Right renal pelvis (tissue), 4 donors: ENCODE data around the gene NOC2L. TPM values are rescaled to one million over a fixed set of nuclear protein-coding genes. Genes with fewer than 3 reads are reported as not detected.
"Not testable (repeated sequence)": the region's sequence is repeated elsewhere in the genome, so short reads cannot be mapped to it uniquely, and the experiment has no call there.

Experiments
- DNase-seq, 4 donors: peaks; one replicate each; pipeline ENCODE4 v3.0.0-alpha.2; 2013; ENCODE audit warnings: low read depth in 4 of 4, low spot score in 3 of 4, missing footprints in 1 of 4
- polyA plus RNA-seq, 4 donors: library from polyadenylated mRNA; unstranded; fragments of 120-200 nt; gene quantifications; one replicate each; pipeline ENCODE4 v1.2.1, GENCODE V29; 2013; ENCODE audit not compliant: insufficient read length in 4 of 4

The NOC2L gene
- polyA plus RNA-seq, 4 donors = 53.1 to 65.2 (median 57.0) TPM

DNA sequence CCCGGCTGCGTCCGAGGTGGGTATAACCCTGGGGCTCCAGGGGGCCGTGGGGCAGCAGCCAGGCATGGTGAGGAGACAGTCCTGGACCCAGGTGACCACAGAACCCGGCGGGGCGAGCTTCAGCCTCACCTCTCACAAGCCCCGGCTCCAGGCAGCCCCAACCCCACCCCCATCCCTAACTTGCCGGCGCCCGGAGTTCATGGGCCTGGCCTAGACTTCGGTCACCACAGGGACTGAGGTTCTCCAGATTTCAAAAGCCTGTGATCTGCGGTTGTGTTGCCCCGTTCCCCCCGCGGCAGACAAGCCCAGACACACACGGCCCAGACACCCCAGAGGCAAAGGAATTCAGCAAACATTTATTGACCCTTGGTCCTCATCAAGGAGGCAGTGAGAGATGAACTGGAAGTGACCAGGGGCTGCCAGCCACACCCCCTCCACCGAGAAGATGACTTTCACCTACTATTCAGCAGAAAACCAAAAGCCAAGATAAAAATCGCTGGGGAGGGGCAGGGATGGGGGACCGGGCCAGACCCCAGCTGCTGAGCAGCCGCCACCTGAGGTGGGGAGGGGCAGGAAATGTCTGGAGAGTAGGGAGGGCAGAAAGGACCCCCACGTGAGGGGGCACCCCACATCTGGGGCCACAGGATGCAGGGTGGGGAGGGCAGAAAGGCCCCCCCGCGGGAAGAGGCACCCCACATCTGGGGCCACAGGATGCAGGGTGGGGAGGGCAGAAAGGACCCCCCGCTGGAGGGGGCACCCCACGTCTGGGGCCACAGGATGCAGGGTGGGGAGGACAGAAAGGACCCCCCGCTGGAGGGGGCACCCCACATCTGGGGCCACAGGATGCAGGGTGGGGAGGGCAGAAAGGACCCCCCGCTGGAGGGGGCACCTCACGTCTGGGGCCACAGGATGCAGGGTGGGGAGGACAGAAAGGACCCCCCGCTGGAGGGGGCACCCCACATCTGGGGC lies 36.9 kb upstream of the NOC2L start:
- no peak for DNase-seq

DNA sequence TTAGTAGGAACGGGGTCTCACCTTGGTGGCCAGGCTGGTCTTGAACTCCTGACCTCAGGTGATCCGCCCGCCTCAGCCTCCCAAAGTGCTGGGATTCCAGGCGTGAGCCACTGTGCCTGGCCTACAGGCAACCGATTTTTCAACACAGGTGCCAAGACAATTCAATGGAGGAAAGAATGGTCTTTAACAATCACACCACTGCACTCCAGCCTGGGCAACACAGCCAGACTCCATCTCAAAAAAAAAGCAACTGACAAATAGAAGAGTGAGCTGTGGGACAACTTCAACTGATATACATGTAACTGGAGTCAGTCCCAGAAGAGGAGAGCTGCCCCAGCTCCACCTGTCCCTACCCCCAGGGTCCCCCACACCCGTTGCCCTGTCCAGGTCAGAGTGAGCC lies 35.5 kb upstream of the NOC2L start:
- not testable (repeated sequence) for DNase-seq

DNA sequence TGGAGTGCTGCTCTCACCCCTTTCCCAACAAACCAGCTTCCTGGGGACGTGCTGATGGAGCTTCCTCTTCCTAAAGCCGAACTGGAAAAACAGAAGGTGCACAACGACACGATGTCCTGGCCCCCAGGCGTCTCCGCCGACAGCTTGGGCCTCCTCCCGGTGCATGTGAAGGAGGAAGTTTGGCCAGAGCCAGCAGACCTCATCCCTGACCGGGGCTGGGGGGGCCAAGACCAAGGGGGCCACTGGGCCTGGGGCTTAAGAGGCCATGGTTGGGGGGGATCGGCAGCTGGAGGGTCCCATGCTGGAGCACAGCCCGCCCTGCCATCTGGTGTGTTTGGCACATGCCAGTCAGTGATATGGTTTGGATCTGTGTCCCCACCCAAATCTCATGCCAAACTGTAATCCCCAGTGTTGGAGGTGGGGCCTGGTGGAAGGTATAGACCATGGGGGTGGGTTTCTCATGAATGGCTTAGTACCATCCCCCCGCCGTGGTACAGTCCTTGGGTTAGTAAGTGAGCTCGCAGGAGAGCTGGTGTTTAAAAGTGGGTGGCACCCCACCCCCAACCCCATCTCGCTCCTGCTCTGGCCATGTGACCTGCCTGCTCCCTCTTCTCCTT lies 34.4 kb upstream of the NOC2L start:
- DNase-seq = no peak

DNA sequence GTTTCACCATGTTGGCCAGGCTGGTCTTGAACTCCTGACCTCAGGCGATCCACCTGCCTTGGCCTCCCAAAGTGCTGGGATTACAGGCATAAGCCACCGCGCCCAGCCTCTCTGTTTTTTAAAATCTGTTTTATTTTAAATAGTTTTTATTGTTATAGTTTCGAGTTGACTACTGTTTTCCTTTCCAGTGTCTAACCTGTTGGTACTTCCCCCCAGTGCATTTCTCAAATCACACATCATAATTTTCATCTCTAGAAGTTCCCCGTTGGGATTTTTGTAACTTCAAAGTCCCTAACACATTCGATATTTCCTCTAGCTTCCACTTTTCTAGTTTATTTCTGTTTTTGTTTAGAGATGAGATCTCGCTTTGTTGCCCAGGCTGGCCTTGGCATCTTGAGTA lies 33.3 kb upstream of the NOC2L start:
- DNase-seq = no peak

DNA sequence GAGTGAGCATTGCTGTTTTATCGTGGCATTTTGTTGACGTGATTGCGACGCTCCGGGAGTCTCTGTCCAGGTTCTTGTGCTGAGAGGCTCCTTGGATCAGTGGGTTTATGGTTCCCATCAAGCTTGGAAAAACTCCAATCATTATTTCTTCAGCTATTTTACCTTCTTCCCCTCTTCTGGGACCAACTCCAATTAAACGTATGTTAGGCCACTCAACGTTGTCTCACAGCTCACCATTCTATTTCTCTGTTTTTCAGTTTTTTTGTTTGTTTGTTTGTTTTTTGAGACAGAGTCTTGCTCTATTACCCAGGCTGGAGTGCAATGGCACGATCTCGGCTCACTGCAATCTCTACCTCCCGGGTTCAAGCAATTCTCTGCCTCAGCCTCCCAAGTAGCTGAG lies 32.8 kb upstream of the NOC2L start:
- no peak for DNase-seq

DNA sequence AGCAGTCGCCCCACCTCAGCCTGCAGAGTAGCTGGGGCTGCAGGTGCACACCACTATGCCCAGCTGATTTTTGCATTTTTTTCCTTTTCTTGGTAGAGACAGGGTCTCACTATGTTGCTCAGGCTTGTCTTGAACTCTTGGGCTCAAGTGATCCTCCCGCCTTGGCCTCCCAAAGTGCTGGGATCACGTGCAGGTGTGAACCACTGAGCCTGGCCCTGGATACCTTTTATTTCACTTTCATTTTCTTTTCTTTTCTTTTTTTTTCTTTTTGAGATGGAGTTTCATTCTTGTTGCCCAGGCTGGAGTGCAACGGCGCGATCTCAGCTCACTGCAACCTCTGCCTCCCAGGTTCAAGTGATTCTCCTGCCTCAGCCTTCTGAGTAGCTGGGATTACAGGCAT lies 32.2 kb upstream of the NOC2L start:
- not testable (repeated sequence) for DNase-seq

DNA sequence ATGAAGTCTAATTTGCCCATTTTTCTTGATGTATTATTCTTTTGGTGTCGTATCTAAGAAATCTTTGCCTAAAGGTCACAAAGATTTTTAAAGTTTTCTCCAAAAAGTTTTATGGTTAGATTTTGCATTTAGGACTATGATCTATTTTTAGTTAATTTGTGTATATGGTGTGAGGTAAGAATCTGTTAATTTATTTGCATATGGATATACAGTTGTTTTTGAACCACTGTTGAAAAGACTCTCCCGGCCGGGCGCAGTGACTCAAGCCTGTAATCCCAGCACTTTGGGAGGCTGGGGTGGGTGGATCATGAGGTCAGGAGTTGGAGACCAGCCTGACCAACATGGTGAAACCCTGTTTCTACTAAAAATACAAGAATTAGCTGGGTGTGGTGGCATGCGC lies 29.0 kb upstream of the NOC2L start:
- not testable (repeated sequence) for DNase-seq

DNA sequence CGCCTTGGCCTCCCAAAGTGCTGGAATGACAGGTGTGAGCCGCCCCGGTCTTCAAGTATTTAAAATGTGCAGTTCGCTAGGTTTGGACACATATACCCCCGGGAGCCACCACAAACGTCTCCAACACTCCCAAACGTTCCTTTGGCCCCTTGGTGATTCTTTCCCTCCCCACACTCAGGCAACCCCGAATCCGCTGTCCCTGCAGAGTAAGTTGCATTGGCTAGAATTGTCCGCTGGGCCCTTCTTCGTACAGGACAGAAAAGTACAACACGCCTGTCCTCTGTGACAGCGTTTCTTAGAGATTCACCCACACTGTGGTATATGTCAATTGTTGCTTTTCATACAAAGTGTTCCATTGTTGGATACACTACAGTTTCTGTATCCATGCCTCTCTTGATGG lies 26.1 kb upstream of the NOC2L start:
- DNase-seq = no peak

DNA sequence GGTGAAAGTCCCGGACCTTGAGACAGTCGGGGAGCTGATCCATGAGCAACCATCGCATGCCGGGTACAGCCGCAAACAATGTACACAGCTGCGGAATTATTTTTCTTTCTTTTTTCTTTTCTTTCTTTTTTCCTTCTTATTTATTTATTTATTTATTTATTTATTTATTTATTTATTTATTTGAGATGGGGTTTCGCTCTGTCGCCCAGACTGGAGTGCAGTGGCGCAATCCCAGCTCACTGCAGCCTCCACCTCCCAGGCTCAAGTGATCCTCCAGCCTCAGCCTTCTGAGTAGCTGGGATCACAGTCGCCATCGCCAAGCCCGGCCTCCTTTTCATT lies 25.4 kb upstream of the NOC2L start:
- DNase-seq = no peak

DNA sequence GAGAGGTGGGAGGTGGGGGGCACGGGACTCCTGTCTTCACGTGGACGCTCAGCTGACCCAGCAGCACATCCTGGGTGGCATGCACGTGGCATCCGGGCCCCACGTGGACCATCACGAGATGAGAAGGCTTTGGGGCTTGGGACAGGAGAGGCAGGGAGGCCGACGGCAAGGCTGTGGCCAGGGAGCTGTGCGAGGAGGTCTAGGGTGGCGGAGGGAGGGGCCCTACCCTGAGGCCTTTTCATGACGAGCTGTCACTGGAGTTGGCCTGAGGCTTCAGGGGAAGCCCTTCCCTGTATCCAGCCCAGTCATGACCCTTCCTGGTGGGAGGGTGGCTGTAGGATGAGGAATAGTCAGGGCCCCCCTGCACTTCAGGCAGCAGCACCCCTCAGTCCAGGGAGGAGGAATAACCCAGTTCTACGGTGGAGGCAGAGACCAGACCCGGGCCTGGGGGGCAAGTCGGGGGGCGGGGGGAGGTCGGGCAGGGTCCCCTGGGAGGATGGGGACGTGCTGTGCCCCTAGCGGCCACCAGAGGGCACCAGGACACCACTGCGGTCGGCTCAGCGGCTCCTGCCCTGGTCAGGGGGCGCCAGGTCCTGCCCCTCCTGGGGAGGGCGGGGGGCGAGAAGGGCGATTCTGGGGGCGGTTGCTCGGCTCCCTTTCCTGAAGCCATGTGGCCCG lies 24.9 kb upstream of the NOC2L start:
- no peak for DNase-seq

DNA sequence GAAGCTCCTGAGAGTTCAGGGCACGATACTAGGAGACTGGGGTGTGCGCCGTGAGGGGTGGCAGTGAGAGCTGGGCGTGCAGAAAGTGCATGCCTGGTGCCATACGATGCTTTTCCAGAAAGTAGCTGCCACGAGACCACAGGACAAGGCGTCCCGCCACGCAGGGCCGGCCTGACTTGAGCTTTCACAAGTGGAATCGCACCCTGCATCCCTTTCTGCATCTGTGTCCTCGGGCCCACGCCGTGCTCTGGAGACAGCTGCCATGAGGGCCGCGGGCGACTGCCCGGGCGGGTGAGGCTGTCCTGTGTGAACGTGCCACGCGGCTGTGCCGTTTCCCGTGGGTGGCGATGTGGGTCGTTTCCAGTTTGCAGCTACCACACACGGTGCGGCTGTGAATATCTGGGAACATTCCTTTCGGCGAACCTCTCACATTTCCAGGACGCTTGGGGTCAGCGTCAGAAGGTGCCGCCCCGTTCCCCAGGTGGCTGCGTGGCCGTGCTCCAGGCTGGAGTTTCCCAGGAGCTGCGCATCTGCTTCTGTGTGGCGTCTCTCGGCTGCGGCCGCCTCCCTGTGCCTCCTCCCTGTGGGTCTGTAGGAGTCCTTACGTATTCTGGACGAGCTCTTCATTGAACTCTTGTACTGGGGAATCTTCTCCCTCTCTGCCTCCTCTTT lies 23.8 kb upstream of the NOC2L start:
- DNase-seq = no peak

DNA sequence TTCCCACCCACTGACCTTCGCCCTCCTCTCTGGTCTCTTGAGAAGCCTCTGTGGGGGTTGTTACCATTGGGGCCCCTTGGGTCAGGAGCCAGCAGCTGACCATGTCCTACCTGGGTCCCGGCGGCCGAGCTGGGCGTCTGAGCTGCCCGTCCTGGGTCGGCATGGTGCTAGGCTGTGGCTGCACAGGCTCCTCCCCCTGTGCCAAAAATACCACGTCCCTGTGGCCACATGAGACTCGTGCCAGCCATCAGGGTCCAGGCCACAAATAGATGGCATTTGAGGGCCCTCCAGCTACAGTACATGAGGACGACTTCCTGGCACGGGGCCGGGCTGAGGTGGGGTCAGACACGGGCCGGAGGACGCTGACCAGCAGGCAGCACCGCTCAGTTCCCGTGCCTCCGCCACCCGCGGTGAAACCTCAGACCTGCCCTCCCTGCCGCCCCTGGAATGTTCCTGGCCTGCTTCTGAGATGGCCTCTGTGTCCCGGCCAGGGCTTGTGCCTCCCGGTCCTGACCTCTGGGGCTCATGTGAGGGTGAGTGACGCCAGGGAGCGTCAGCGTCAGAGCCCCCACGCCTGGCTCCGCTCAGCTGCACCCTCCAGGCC lies 23.0 kb upstream of the NOC2L start, which contains the start of gene PERM1:
TSS of gene PERM1 (minus strand) at position 139 of the 604 bp plus-strand sequence. CDS start 1,064 bp downstream, outside the sequence.
- no peak for DNase-seq

DNA sequence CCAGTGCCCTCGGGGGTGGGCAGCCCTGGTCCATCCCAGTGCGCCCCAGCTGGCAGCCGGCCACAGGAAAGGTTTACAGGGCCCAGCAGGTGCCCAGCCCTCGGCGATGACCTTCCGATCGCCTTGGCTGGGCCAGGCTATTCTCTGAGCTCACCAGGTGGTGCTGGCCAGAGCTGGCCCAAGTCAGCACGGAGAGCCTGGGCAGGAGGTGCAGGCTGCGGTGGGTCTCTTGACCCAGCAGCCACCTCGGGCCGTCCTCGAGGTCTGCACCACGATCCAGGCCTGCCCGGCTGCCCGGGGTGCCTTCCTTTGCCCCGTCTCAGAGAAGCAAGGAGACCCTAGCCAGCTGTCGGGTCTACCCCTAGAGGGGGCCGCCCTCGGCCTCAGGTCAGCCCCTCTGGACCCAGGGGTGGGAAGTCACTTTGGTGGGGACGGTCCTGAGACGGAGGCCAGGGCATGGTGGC lies 22.5 kb upstream of the NOC2L start:
- DNase-seq = no peak

DNA sequence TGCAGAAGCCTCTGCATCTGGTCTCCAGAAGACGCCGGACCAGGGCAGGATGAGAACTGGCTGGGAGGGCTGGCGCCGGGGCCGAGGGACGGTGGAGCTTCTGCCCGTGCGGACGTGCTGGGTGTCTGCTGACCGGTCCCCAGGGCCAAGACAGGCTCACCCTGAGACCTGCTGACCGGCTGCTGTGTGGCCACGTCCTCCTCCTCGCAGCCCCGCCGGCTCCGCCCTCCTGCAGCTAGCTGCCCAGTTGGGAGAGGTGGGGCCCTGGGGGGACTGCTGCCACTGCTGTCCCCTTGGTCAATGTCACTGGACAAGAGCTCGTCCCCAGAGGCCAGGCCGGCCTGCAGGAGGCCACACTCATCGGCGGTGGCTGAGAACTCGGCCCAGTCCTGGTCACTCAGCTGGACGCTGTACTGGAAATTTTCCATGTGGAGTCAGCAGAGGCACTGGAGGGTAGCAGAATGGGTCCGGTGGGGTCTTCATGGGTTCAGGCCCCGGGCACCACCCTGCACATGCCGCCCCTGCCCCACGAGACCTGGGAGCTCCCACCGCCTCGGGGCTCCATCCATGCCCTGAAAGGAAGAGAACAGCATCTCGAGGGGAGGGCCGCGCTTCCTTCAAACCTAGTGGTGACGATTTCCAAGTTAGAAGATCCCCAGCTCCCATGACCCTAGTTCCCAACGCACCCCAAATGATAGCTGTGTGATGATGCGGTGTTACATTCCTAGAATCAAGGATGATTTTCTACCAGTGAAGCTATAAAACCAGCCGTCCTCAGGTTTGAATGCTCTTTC lies 21.7 kb upstream of the NOC2L start:
- DNase-seq = no peak

DNA sequence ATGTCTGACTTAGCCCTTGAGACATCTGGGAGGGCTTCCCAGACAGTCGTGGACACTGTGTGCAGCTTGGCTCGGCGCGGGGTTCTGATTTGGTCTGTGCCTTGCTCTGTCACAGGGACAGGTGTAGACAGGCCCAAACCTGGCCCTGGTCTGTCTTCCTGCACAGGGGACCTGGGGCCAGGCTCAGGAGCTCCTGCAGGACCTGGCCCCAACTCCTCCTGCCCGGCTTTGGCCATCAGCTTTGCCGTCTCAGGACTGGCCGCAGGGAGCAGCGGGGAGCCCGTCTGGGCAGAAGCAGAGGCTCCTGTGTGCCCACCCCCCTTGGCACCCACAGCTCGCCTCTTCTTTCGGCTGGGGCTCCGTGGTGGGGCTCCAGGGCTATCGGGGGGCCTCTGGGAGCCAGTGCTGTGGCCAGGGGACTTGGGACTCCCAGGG lies 21.1 kb upstream of the NOC2L start:
- no peak for DNase-seq

DNA sequence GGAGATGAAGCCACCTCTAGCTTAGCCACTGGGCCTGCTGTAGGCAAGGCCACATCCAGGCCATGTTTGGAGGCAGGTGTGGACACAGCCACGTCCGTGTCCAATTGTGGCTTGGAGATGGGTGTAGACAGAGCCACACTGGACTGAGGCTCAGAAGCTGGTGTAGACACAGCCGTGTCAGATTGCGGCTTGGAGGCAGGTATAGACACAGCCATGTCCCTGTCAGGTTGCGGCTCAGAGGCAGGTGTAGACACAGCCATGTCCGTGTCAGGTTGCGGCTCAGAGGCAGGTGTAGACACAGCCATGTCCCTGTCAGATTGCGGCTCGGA lies 20.7 kb upstream of the NOC2L start:
- DNase-seq = no peak

DNA sequence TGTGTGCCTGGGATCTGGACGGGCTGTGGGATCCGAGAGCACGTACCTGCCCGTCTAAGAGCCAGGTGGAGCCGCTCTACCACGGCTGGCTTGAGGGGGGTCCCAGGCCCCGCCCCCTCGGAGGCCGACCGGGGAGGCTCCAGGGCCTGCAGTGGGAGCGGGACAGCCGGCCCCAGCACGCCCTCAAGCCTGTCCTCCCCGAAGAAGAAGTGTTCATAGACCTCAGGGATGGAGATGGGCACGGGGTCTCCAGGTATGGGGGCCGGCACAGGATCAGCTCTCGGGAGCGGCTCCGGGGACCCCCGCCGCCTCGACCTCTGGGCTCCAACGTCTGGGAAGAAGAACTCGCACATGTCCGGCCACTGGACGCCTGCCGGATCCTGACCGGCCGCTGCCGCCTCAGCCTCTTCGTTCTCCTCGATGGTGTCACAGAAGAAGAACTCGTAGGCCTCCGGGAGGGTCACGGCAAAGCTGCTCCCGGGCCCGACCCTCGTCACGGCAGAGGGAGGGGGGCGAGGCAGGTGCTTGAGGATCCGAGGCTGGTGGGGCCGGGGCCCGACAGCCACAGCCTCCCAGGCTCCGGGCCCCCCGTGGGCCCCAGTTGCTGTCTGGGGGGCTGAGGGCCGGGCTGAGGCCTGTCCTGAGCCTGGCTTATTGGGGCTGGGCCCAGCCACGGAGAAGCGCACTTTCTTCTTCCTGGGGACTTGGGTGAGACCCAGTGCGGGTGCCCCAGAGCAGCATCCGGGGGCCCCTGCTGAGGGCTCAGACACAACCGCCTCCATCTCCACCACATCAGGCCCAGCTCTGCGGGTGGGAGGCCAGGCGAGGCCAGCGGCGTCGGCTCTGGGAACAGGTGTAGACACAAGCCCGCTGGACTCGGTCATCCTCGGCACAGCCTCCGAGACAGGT lies 20.0 kb upstream of the NOC2L start:
- no peak for DNase-seq

DNA sequence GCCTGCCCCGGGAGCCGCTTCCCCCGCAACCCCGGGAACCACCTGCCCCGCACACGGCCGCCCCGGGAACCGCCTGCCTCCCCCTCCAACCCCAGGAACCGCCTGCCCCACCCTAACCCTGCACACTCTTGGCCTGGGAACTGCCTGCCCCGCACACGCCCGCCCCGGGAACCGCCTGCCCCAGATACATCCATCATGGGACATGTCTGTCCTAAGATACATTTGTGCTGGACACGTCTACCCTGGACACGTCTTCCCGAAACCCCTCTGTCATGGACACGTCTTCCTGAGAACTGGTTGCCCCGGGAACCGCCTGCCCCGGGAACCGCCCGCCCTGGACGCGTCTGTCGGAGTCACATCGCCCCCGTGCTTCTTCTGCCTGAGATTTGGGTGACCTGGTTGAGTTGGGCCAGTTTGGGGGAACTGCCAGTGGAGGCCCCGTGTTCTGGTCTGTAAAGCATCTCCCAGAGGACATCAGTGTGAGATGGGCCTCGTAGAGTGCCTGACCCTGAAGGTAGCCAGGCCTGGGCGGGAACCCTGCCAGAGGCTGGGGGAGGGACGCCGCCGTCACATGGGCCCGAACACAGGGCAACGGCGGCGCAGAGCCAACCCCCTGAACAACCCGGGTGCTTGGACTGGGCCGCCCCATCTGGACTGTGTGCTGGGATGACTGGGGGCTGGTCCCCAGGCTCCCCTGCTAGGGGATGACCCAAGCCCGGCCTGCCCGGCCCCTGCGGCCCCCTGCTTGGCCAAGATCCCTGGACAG lies 19.2 kb upstream of the NOC2L start:
- DNase-seq = no peak
